H1 (cell line): Measurements from ENCODE around the gene KLHL21. TPM values are rescaled to one million over a fixed set of nuclear protein-coding genes. Genes with fewer than 3 reads are reported as not detected.

Experiments
- CTCF ChIA-PET: fragments of 300-600 bp; sonication (Branson Sonifier 250); formaldehyde crosslinking; loops from one replicate; lab custom pipeline; 2021; ENCODE audit not compliant: partially characterized antibody; lab: Charles Lee
- POLR2A ChIA-PET: fragments of 300-600 bp; sonication (Branson Sonifier 250); formaldehyde crosslinking; loops from one replicate; lab custom pipeline; 2021; ENCODE audit warnings: inconsistent platforms; ENCODE audit not compliant: partially characterized antibody; lab: Charles Lee
- DNase-seq, 2 experiments: peaks; one replicate each; pipeline versions ENCODE4 v3.0.0 to v3.0.0-alpha.2; 2010 to 2022; ENCODE audit warnings: low spot score in 2 of 2, low read depth in 1 of 2, mixed read lengths in 1 of 2
- FAIRE-seq: peaks from 2 replicates; lab custom pipeline; 2011; peaks lifted over from hg19 to GRCh38; lab: Jason Lieb, UNC
- H2AFZ ChIP-seq: 2 replicates; pipeline ENCODE4 v1.8.1; 2012; ENCODE audit warnings: low read length, inconsistent platforms
- H2AK5ac ChIP-seq: 2 replicates; pipeline ENCODE4 v1.6.1; 2013; ENCODE audit warnings: low read depth, low read length
- H2BK120ac ChIP-seq: replicated peaks from 2 replicates; pipeline ENCODE3; 2013; ENCODE audit warnings: low read depth, low read length, inconsistent platforms
- H2BK12ac ChIP-seq: 2 replicates; pipeline ENCODE4 v1.6.1; 2013; ENCODE audit warnings: low read depth, low read length
- H2BK15ac ChIP-seq: 2 replicates; pipeline ENCODE4 v1.6.1; 2013; ENCODE audit warnings: low read length
- H2BK20ac ChIP-seq: 2 replicates; pipeline ENCODE4 v1.6.1; 2013; ENCODE audit warnings: low read length
- H2BK5ac ChIP-seq: 2 replicates; pipeline ENCODE4 v1.6.1; 2013; ENCODE audit warnings: low read depth, low read length
- H3K14ac ChIP-seq: 2 replicates; pipeline ENCODE4 v1.6.1; 2013; ENCODE audit warnings: inconsistent platforms; ENCODE audit not compliant: insufficient read length
- H3K18ac ChIP-seq: 2 replicates; pipeline ENCODE4 v1.6.1; 2013; ENCODE audit warnings: low read length; ENCODE audit errors: extremely low read depth
- H3K23ac ChIP-seq: 2 replicates; pipeline ENCODE4 v1.6.1; 2013; ENCODE audit warnings: inconsistent platforms; ENCODE audit not compliant: insufficient read length
- H3K23me2 ChIP-seq: 2 replicates; pipeline ENCODE4 v1.6.1; 2013; ENCODE audit warnings: low read depth, low read length
- H3K27ac ChIP-seq: 2 replicates; pipeline ENCODE4 v1.6.1; 2011; ENCODE audit warnings: low read depth, low read length, inconsistent platforms
- H3K27me3 ChIP-seq, 4 experiments: replicated peaks in 1 of 4; 1 replicate in 1 of 4; 2 replicates in 3 of 4; pipeline versions ENCODE4 v1.6.1 to v1.8.1; 2011 to 2013; ENCODE audit warnings: low read length in 3 of 4, mild to moderate bottlenecking in 3 of 4, inconsistent platforms in 2 of 4, mixed read lengths in 2 of 4, moderate library complexity in 1 of 4; ENCODE audit not compliant: control insufficient read depth in 3 of 4, insufficient read depth in 3 of 4; ENCODE audit errors: extremely low read depth in 1 of 4
- H3K36me3 ChIP-seq, 4 experiments: 2 replicates each; pipeline versions ENCODE4 v1.6.1 to v1.8.1; 2011 to 2013; ENCODE audit warnings: mild to moderate bottlenecking in 4 of 4, low read length in 3 of 4, moderate library complexity in 2 of 4, control low read depth in 1 of 4, inconsistent platforms in 1 of 4; ENCODE audit not compliant: insufficient read depth in 4 of 4, control insufficient read depth in 2 of 4
- H3K4ac ChIP-seq: replicated peaks from 2 replicates; pipeline ENCODE3; 2013; ENCODE audit warnings: low read length, low read depth, mixed read lengths, inconsistent platforms; ENCODE audit not compliant: insufficient read length
- H3K4me1 ChIP-seq, 4 experiments: replicated peaks in 1 of 4; 1 replicate in 1 of 4; 2 replicates in 3 of 4; pipeline versions ENCODE4 v1.6.1 to v1.8.1; 2011 to 2013; ENCODE audit warnings: low read length in 3 of 4, inconsistent platforms in 2 of 4, mixed read lengths in 1 of 4; ENCODE audit not compliant: insufficient read depth in 4 of 4, control insufficient read depth in 3 of 4
- H3K4me2 ChIP-seq, 2 experiments: 2 replicates each; pipeline versions ENCODE4 v1.6.1 to v1.8.1; 2011 to 2013; ENCODE audit warnings: low read depth in 2 of 2, low read length in 2 of 2, control low read depth in 1 of 2, inconsistent platforms in 1 of 2, mild to moderate bottlenecking in 1 of 2; ENCODE audit not compliant: insufficient read depth in 1 of 2
- H3K4me3 ChIP-seq, 4 experiments: fragments of 200-600, 300-600 bp in 1 of 4; sonication (generic), shearing (Covaris generic), sonication (Bioruptor Twin) in 1 of 4; 2 replicates each; pipeline versions ENCODE4 v1.5.1 to v1.8.1; 2011 to 2016; ENCODE audit warnings: low read length in 4 of 4, low read depth in 3 of 4, control low read depth in 2 of 4, inconsistent platforms in 2 of 4, mild to moderate bottlenecking in 2 of 4, mixed read lengths in 1 of 4, moderate library complexity in 1 of 4; ENCODE audit not compliant: insufficient read depth in 2 of 4; ENCODE audit errors: extremely low read depth in 1 of 4
- H3K56ac ChIP-seq: replicated peaks from 2 replicates; pipeline ENCODE3; 2013; ENCODE audit warnings: low read depth, mild to moderate bottlenecking, mixed read lengths, low read length, inconsistent platforms; ENCODE audit not compliant: insufficient read length
- H3K79me1 ChIP-seq: 2 replicates; pipeline ENCODE4 v1.6.1; 2013; ENCODE audit warnings: low read depth, low read length, control low read depth
- H3K79me2 ChIP-seq, 2 experiments: 2 replicates each; pipeline versions ENCODE4 v1.6.1 to v1.8.1; 2012 to 2013; ENCODE audit warnings: low read length in 2 of 2, mild to moderate bottlenecking in 2 of 2, inconsistent platforms in 1 of 2; ENCODE audit not compliant: insufficient read depth in 2 of 2, control insufficient read depth in 1 of 2
- H3K9ac ChIP-seq, 4 experiments: replicated peaks in 1 of 4; 1 replicate in 1 of 4; 2 replicates in 3 of 4; pipeline versions ENCODE4 v1.6.1 to v1.8.1; 2011 to 2013; ENCODE audit warnings: low read depth in 3 of 4, low read length in 3 of 4, control low read depth in 2 of 4, mild to moderate bottlenecking in 2 of 4, moderate library complexity in 2 of 4, inconsistent platforms in 1 of 4; ENCODE audit errors: extremely low read depth in 1 of 4
- H3K9me3 ChIP-seq, 2 experiments: 2 replicates each; pipeline versions ENCODE4 v1.6.1 to v1.8.1; 2012 to 2013; ENCODE audit warnings: mild to moderate bottlenecking in 2 of 2, moderate library complexity in 2 of 2, control low read depth in 1 of 2, inconsistent platforms in 1 of 2, low read depth in 1 of 2, low read length in 1 of 2, mixed read lengths in 1 of 2; ENCODE audit not compliant: insufficient read depth in 2 of 2
- H4K20me1 ChIP-seq, 2 experiments: replicated peaks in 1 of 2; 2 replicates each; pipeline versions ENCODE3 to v1.8.1; 2011 to 2013; ENCODE audit warnings: inconsistent platforms in 2 of 2, low read length in 2 of 2, mild to moderate bottlenecking in 1 of 2; ENCODE audit not compliant: insufficient read depth in 2 of 2, control insufficient read depth in 1 of 2
- H4K5ac ChIP-seq: 2 replicates; pipeline ENCODE4 v1.6.1; 2013; ENCODE audit warnings: low read length, low read depth, mixed read lengths, inconsistent platforms; ENCODE audit not compliant: insufficient read length
- H4K8ac ChIP-seq: 2 replicates; pipeline ENCODE4 v1.8.0; 2013; ENCODE audit warnings: mild to moderate bottlenecking, moderate library complexity, low read length, inconsistent platforms; ENCODE audit not compliant: insufficient read depth; ENCODE audit errors: extremely low read depth
- H4K91ac ChIP-seq: replicated peaks from 2 replicates; pipeline ENCODE3; 2013; ENCODE audit warnings: low read length, mixed read lengths, inconsistent platforms; ENCODE audit not compliant: insufficient read length
- CHD2 ChIP-seq: IDR thresholded peaks from 2 replicates; pipeline ENCODE4 v1.6.1; 2012; ENCODE audit warnings: low read length, improper control_type of control experiment
- TCF12 ChIP-seq: IDR thresholded peaks from 2 replicates; pipeline ENCODE4 v1.6.1; 2011; ENCODE audit warnings: low read depth, mild to moderate bottlenecking, low read length
- YY1 ChIP-seq: IDR thresholded peaks from 2 replicates; pipeline ENCODE4 v1.6.1; 2011; ENCODE audit warnings: low read depth, mild to moderate bottlenecking, low read length
- WGBS, 2 experiments: shearing (Covaris generic) in 1 of 2; methylation state at CpG; one replicate each; pipeline versions ENCODE4 v1.1.6 to v1.1.7; 2013 to 2015; ENCODE audit warnings: low lambda C conversion rate in 2 of 2, mixed read lengths in 2 of 2, inconsistent platforms in 1 of 2, low coverage in 1 of 2, missing lambda C conversion rate in 1 of 2; ENCODE audit not compliant: insufficient replicate concordance in 2 of 2, insufficient coverage in 1 of 2, insufficient read length in 1 of 2; ENCODE audit errors: extremely low coverage in 1 of 2, missing lambda C conversion rate in 1 of 2; 5-methylcytosine and 5-hydroxymethylcytosine counted together
- polyA plus RNA-seq, 7 experiments: library from polyadenylated mRNA; depleted of rRNA in 3 of 7; stranded (reverse) in 5 of 7; unstranded in 2 of 7; fragments of >200 nt in 5 of 7; fragments of 200-250 nt in 2 of 7; gene quantifications; 1 replicate in 5 of 7; 2 replicates in 1 of 7; 4 replicates in 1 of 7; pipeline versions ENCODE4 v1.2.1 to v1.2.3, GENCODE V29; 2011 to 2013; ENCODE audit warnings: missing spikeins in 2 of 7, mixed read lengths in 2 of 7
- total RNA-seq: library from RNA; stranded (reverse); fragmentation: NEBNext Ultra II Directional; extraction: Animal tissue kit (Norgen Biotek cat#: 25700); gene quantifications from 2 replicates; pipeline ENCODE4 v1.2.1, GENCODE V29; 2021

The KLHL21 gene
- total and polyA plus RNA-seq, 2 of the 8 experiments (the other 6 are each of a cell fraction or from before 2014, with no cell fraction given), result 11.9 to 22.3 TPM

GRCh38 chr1:6557597-6557996 lies 45.1 kb downstream of the KLHL21 start:
- CTCF ChIA-PET, result interaction anchor here (0.6 to 1.3 kb wide), 5 partner anchors 9 to 43 kb away, joined by 3 read pairs; no protein-coding TSS in a partner anchor
- DNase-seq, result no peak
- no peak for TF ChIP-seq CHD2
- no peak for TF ChIP-seq YY1
- TF ChIP-seq TCF12, result no peak

More at GRCh38 chr1:6557597-6557996, 45.1 kb downstream of the KLHL21 start:
- H3K4me2 ChIP-seq, result no peak overlapping the region
- POLR2A ChIA-PET, result interaction anchor here (0.6 to 1.4 kb wide), 3 partner anchors 28 to 44 kb away, joined by 3 to 4 read pairs (median 3); no protein-coding TSS in a partner anchor
- no peak overlapping the region for H3K4me3 ChIP-seq
- H3K27ac ChIP-seq, result no peak overlapping the region
- FAIRE-seq, result no peak
- H2BK5ac ChIP-seq, result no peak overlapping the region
- H3K9ac ChIP-seq, result no peak overlapping the region
- H4K5ac ChIP-seq, result no peak overlapping the region
- H4K91ac ChIP-seq, result no peak overlapping the region
- H2AK5ac ChIP-seq, result no peak overlapping the region
- whole genome bisulfite sequencing, 2 experiments, result 69% methylated on average over 1 of the region's 1 CpG; no CpG with 5 or more reads in 1 of the 2 experiments
- no peaks in the 10 kb centered on the region; a peak in 1 of 4 replicates for H3K9me3 ChIP-seq
- no peak overlapping the region for H2AFZ ChIP-seq
- H3K23me2 ChIP-seq, result no peaks in the 10 kb centered on the region; the same call in 1 of the 2 replicates
- H3K79me2 ChIP-seq, result peaks cover 6 to 14% of the 10 kb centered on the region in 2 experiments
- H4K20me1 ChIP-seq, result peaks cover 3 to 4% of the 10 kb centered on the region in 2 experiments
- H2BK120ac ChIP-seq, result no peak overlapping the region
- H3K56ac ChIP-seq, result no peak overlapping the region
- no peak overlapping the region for H3K23ac ChIP-seq
- peaks cover 3 to 6% (median 5%) of the 10 kb centered on the region in 4 experiments; a peak in 5 of 7 replicates for H3K4me1 ChIP-seq
- no peak overlapping the region for H2BK20ac ChIP-seq
- H3K18ac ChIP-seq, result no peak overlapping the region
- no peaks in the 10 kb centered on the region for H3K36me3 ChIP-seq
- no peak overlapping the region for H4K8ac ChIP-seq
- no peak overlapping the region for H2BK12ac ChIP-seq
- no peak overlapping the region for H2BK15ac ChIP-seq
- H3K14ac ChIP-seq, result no peak overlapping the region
- peaks cover 5% of the 10 kb centered on the region for H3K79me1 ChIP-seq
- no peaks in the 10 kb centered on the region for H3K27me3 ChIP-seq
- H3K4ac ChIP-seq, result no peak overlapping the region
